IMR-90 (cell line): ENCODE results near the gene LINGO4. TPM values are rescaled to one million over a fixed set of nuclear protein-coding genes. Genes with fewer than 3 reads are reported as not detected.

Experiments
- ATAC-seq: fragments of 200-7000 bp; cut with Tn5 transposase; 2 replicates; pipeline ENCODE4 v1.9.1; 2020; ENCODE audit warnings: low read depth, mild to moderate bottlenecking, moderate library complexity
- BruUV-seq: library from RNA; stranded (reverse); fragments of 400-500 nt; replicated peaks from 2 replicates; lab custom pipeline; 2021; lab: Mats Ljungman, UMichigan
- CTCF ChIA-PET: fragments of 300-600 bp; formaldehyde crosslinking; extraction: SDS; loops from one replicate; lab custom pipeline; 2021; ENCODE audit warnings: antibody characterized with exemption; lab: Yijun Ruan, JAX
- POLR2A ChIA-PET: fragments of 300-600 bp; sonication (Branson Sonifier 250); formaldehyde crosslinking; loops from one replicate; lab custom pipeline; 2022; ENCODE audit warnings: antibody characterized with exemption; ENCODE audit not compliant: unreplicated experiment; lab: Charles Lee
- DNase-seq: peaks from one replicate; pipeline ENCODE4 v3.0.0; 2013
- H2AFZ ChIP-seq: replicated peaks from 2 replicates; pipeline ENCODE3; 2013; ENCODE audit warnings: low read length, mild to moderate bottlenecking; ENCODE audit not compliant: poor library complexity
- H2AK5ac ChIP-seq: 2 replicates; pipeline ENCODE4 v1.6.1; 2013; ENCODE audit warnings: low read depth, low read length, inconsistent platforms
- H2AK9ac ChIP-seq: replicated peaks from 2 replicates; pipeline ENCODE3; 2013; ENCODE audit warnings: mild to moderate bottlenecking, low read depth, low read length, moderate library complexity; ENCODE audit not compliant: poor library complexity
- H2BK120ac ChIP-seq: 2 replicates; pipeline ENCODE4 v1.6.1; 2013; ENCODE audit warnings: low read depth, low read length, inconsistent platforms
- H2BK15ac ChIP-seq: 3 replicates; pipeline ENCODE4 v1.6.1; 2013; ENCODE audit warnings: low read depth, low read length, inconsistent platforms
- H2BK20ac ChIP-seq: 2 replicates; pipeline ENCODE4 v1.6.1; 2013; ENCODE audit warnings: low read depth, mild to moderate bottlenecking, inconsistent platforms, low read length, moderate library complexity
- H2BK5ac ChIP-seq: 2 replicates; pipeline ENCODE4 v1.6.1; 2013; ENCODE audit warnings: mild to moderate bottlenecking, low read depth, low read length, inconsistent platforms; ENCODE audit not compliant: poor library complexity, severe bottlenecking
- H3K14ac ChIP-seq: replicated peaks from 2 replicates; pipeline ENCODE4 v1.6.1; 2013; ENCODE audit warnings: low read depth, low read length, inconsistent platforms
- H3K18ac ChIP-seq: 2 replicates; pipeline ENCODE4 v1.6.1; 2013; ENCODE audit warnings: low read depth, low read length, control low read depth
- H3K23ac ChIP-seq: 2 replicates; pipeline ENCODE4 v1.6.1; 2013; ENCODE audit warnings: low read depth, low read length, inconsistent platforms
- H3K27ac ChIP-seq: 2 replicates; pipeline ENCODE4 v1.5.1; 2013; ENCODE audit warnings: mild to moderate bottlenecking, control low read depth, low read length; ENCODE audit not compliant: insufficient read depth
- H3K27me3 ChIP-seq: 2 replicates; pipeline ENCODE4 v1.6.1; 2013; ENCODE audit warnings: low read length; ENCODE audit not compliant: control insufficient read depth, insufficient read depth
- H3K36me3 ChIP-seq: 2 replicates; pipeline ENCODE4 v1.6.1; 2013; ENCODE audit warnings: low read length, mixed read lengths; ENCODE audit not compliant: control insufficient read depth, insufficient read depth
- H3K4ac ChIP-seq: 2 replicates; pipeline ENCODE4 v1.6.1; 2013; ENCODE audit warnings: low read depth, low read length, inconsistent platforms
- H3K4me1 ChIP-seq: 2 replicates; pipeline ENCODE4 v1.6.1; 2013; ENCODE audit warnings: low read length, mixed read lengths; ENCODE audit not compliant: control insufficient read depth, insufficient read depth
- H3K4me2 ChIP-seq: 2 replicates; pipeline ENCODE4 v1.6.1; 2013; ENCODE audit warnings: low read depth, mild to moderate bottlenecking, control low read depth, low read length, moderate library complexity
- H3K4me3 ChIP-seq: 2 replicates; pipeline ENCODE4 v1.5.1; 2013; ENCODE audit warnings: low read depth, mild to moderate bottlenecking, control low read depth, low read length, moderate library complexity; ENCODE audit not compliant: insufficient read depth
- H3K56ac ChIP-seq: 2 replicates; pipeline ENCODE4 v1.6.1; 2013; ENCODE audit warnings: low read length, inconsistent platforms; ENCODE audit not compliant: insufficient read depth; ENCODE audit errors: extremely low read depth
- H3K79me1 ChIP-seq, 2 experiments: 2 replicates each; pipeline ENCODE4 v1.6.1; 2013; ENCODE audit warnings: low read length in 2 of 2, inconsistent platforms in 1 of 2, low read depth in 1 of 2
- H3K9ac ChIP-seq: 2 replicates; pipeline ENCODE4 v1.6.1; 2013; ENCODE audit warnings: low read depth, low read length, control low read depth
- H3K9me1 ChIP-seq: 2 replicates; pipeline ENCODE4 v1.6.1; 2013; ENCODE audit warnings: low read length, inconsistent platforms; ENCODE audit not compliant: insufficient read depth
- H3K9me3 ChIP-seq: 2 replicates; pipeline ENCODE4 v1.6.1; 2013; ENCODE audit warnings: low read length; ENCODE audit not compliant: control insufficient read depth, insufficient read depth
- H4K20me1 ChIP-seq: 2 replicates; pipeline ENCODE4 v1.6.1; 2013; ENCODE audit warnings: low read length, inconsistent platforms; ENCODE audit not compliant: insufficient read depth
- H4K5ac ChIP-seq: 2 replicates; pipeline ENCODE4 v1.6.1; 2013; ENCODE audit warnings: mild to moderate bottlenecking, low read depth, low read length, control low read depth
- H4K8ac ChIP-seq, 2 experiments: 2 replicates each; pipeline ENCODE4 v1.6.1; 2013; ENCODE audit warnings: low read depth in 2 of 2, low read length in 2 of 2, control low read depth in 1 of 2, inconsistent platforms in 1 of 2
- H4K91ac ChIP-seq: 2 replicates; pipeline ENCODE4 v1.6.1; 2013; ENCODE audit warnings: low read depth, low read length, inconsistent platforms; ENCODE audit not compliant: insufficient read depth
- BHLHE40 ChIP-seq: fragments of 150-350 bp; IDR thresholded peaks from 2 replicates; pipeline ENCODE4 v1.6.1; 2016; ENCODE audit warnings: mild to moderate bottlenecking, low read depth, low read length
- CEBPB ChIP-seq: IDR thresholded peaks from 2 replicates; pipeline ENCODE4 v1.6.1; 2012; ENCODE audit warnings: low read depth, low read length, improper control_type of control experiment
- CHD1 ChIP-seq: IDR thresholded peaks from 2 replicates; pipeline ENCODE4 v1.6.1; 2012; ENCODE audit warnings: low read depth, low read length, improper control_type of control experiment
- CTCF ChIP-seq: conservative IDR thresholded peaks from 2 replicates; pipeline ENCODE4 v1.5.1; 2012; ENCODE audit warnings: mild to moderate bottlenecking, low read depth, low read length, improper control_type of control experiment
- ELK1 ChIP-seq: fragments of 150-350 bp; IDR thresholded peaks from 2 replicates; pipeline ENCODE4 v1.6.1; 2016; ENCODE audit warnings: low read depth, mild to moderate bottlenecking, low read length, moderate library complexity, borderline replicate concordance
- FOS ChIP-seq: fragments of 150-350 bp; IDR thresholded peaks from 2 replicates; pipeline ENCODE4 v1.6.1; 2016; ENCODE audit warnings: low read depth, low read length
- MAFK ChIP-seq: IDR thresholded peaks from 2 replicates; pipeline ENCODE4 v1.6.1; 2012; ENCODE audit warnings: low read depth, low read length, improper control_type of control experiment
- MXI1 ChIP-seq: IDR thresholded peaks from 2 replicates; pipeline ENCODE4 v1.6.1; 2012; ENCODE audit warnings: low read depth, mild to moderate bottlenecking, low read length, moderate library complexity, borderline replicate concordance
- NFE2L2 ChIP-seq: fragments of 150-350 bp; IDR thresholded peaks from 2 replicates; pipeline ENCODE4 v1.6.1; 2016; ENCODE audit warnings: low read depth, mild to moderate bottlenecking, low read length
- POLR2A ChIP-seq: IDR thresholded peaks from 2 replicates; pipeline ENCODE4 v1.6.1; 2012; ENCODE audit warnings: mild to moderate bottlenecking, low read depth, low read length
- RAD21 ChIP-seq: IDR thresholded peaks from 2 replicates; pipeline ENCODE4 v1.6.1; 2012; ENCODE audit warnings: low read length, improper control_type of control experiment
- RCOR1 ChIP-seq: IDR thresholded peaks from 2 replicates; pipeline ENCODE4 v1.6.1; 2012; ENCODE audit warnings: mild to moderate bottlenecking, low read length, improper control_type of control experiment; ENCODE audit not compliant: insufficient replicate concordance
- SMC3 ChIP-seq: fragments of 150-350 bp; IDR thresholded peaks from 2 replicates; pipeline ENCODE4 v1.6.1; 2016; ENCODE audit warnings: low read depth, mild to moderate bottlenecking, antibody characterized with exemption, low read length, moderate library complexity
- USF2 ChIP-seq: fragments of 150-350 bp; IDR thresholded peaks from 2 replicates; pipeline ENCODE4 v1.6.1; 2017; ENCODE audit warnings: mild to moderate bottlenecking, antibody characterized with exemption, low read length, low read depth
- WGBS, 2 experiments: methylation state at CpG; one replicate each; pipeline versions ENCODE4 v1.1.5 to v1.1.7; 2013; ENCODE audit warnings: missing lambda C conversion rate in 2 of 2; ENCODE audit not compliant: insufficient read length in 1 of 2; ENCODE audit errors: extremely low coverage in 2 of 2; 5-methylcytosine and 5-hydroxymethylcytosine counted together
- dilution Hi-C: fragments of 300-500 bp; cut with HindIII; formaldehyde crosslinking; loops from one replicate; pipeline ENCODE4 v1.14.3; 2018; ENCODE audit warnings: low sequenced_read_pairs; ENCODE audit not compliant: unreplicated experiment
- in situ Hi-C: fragments of 300-500 bp; cut with MboI; formaldehyde crosslinking; loops from 3 replicates; pipeline ENCODE4 v1.14.3; 2019; ENCODE audit warnings: low sequenced_read_pairs, inconsistent platforms, mixed read lengths
- intact Hi-C: fragments of 100-400 bp; cut with micrococcal nuclease; formaldehyde crosslinking; loops from 2 replicates; pipeline ENCODE4 v1.10.0; 2022
- polyA plus RNA-seq, 3 experiments: library from polyadenylated mRNA; depleted of rRNA; stranded (reverse); fragments of >200 nt; gene quantifications; 2 replicates each; pipeline ENCODE4 v1.2.3, GENCODE V29; 2012; ENCODE audit warnings: low replicate concordance in 1 of 3
- total RNA-seq: library from RNA; depleted of rRNA; stranded (reverse); fragments of >200 nt; gene quantifications from 2 replicates; pipeline ENCODE4 v1.2.3, GENCODE V29; 2012

LINGO4 gene
- total and polyA plus RNA-seq, 2 of the 4 experiments (the other 2 are of a cell fraction): not detected

- 20% methylated on average over 2 of the region's 11 CpGs; no CpG with 5 or more reads in 1 of the 2 experiments for WGBS, 2 experiments
- Histone ChIP-seq H3K4me3 (no peak overlapping the region), H4K91ac (no peak overlapping the region), H3K27ac (no peak overlapping the region), H4K20me1 (no peaks in the 10 kb centered on the region), H3K23ac (no peak overlapping the region), H2BK20ac (no peak overlapping the region), H3K36me3 (no peaks in the 10 kb centered on the region), H3K4me1 (0 out of 2 replicates have a peak, but pooled peaks cover 1% of the 10 kb centered on the region), H2BK120ac (no peak overlapping the region), H4K5ac (no peak overlapping the region), H3K4ac (no peak overlapping the region), H2BK15ac (no peak overlapping the region), H3K79me1 (no peaks in the 10 kb centered on the region), H3K9me3 (no peaks in the 10 kb centered on the region), H3K14ac (no peak overlapping the region), H2BK5ac (no peak overlapping the region), H4K8ac (no peak overlapping the region), H3K9me1 (no peaks in the 10 kb centered on the region), H3K9ac (no peak overlapping the region), H3K27me3 (peaks cover 42% of the 10 kb centered on the region), H2AK9ac (no peak overlapping the region), H2AK5ac (no peak overlapping the region), H3K56ac (no peak overlapping the region), H2AFZ (no peak overlapping the region), H3K18ac (no peak overlapping the region), H3K4me2 (no peak overlapping the region)
- ChIA-PET CTCF (no interaction called here), POLR2A (no interaction called here)
- intact Hi-C loops: no loop called here
- BruUV-seq: no TSS peak
- ATAC-seq (no peak), DNase-seq (no peak)
- dilution Hi-C loops: no loop called here
- in situ Hi-C loops: no loop called here
- TF ChIP-seq CEBPB: no peak
- TF ChIP-seq MAFK: no peak
- TF ChIP-seq USF2: no peak
- TF ChIP-seq CTCF: no peak
- TF ChIP-seq CHD1: no peak
- no peak for TF ChIP-seq MXI1
- no peak for TF ChIP-seq RAD21
- no peak for TF ChIP-seq FOS
- no peak for TF ChIP-seq SMC3
- TF ChIP-seq RCOR1: no peak
- TF ChIP-seq ELK1: no peak
- no peak for TF ChIP-seq BHLHE40
- TF ChIP-seq NFE2L2: no peak
- no peak for TF ChIP-seq POLR2A
Observed at GRCh38 chr1:151847867-151848596, 42.8 kb upstream of the LINGO4 start.
